H7 (cell line): ENCODE data around the gene SNX17. TPM values are rescaled to one million over a fixed set of nuclear protein-coding genes. Genes with fewer than 3 reads are reported as not detected.
A peak's percentile ranks its signal among the peaks of the same experiment; 100 is the strongest.
"Not testable (repeated sequence)": the region's sequence is repeated elsewhere in the genome, so short reads cannot be mapped to it uniquely, and the experiment has no call there.

Experiments
- DNase-seq: peaks from one replicate; pipeline ENCODE4 v3.0.0; 2012
- H3K27me3 ChIP-seq: 2 replicates; pipeline ENCODE4 v1.6.0; 2011; ENCODE audit warnings: mild to moderate bottlenecking, low read length; ENCODE audit not compliant: control insufficient read depth, insufficient read depth
- H3K36me3 ChIP-seq: replicated peaks from 2 replicates; pipeline ENCODE4 v1.5.1; 2011; ENCODE audit warnings: low read length; ENCODE audit not compliant: control insufficient read depth, insufficient read depth
- H3K4me3 ChIP-seq: 2 replicates; pipeline ENCODE4 v1.5.1; 2011; ENCODE audit warnings: low read depth, mild to moderate bottlenecking, control low read depth, low read length, moderate library complexity; ENCODE audit not compliant: insufficient read depth
- total RNA-seq: library from RNA; depleted of rRNA; stranded (reverse); fragments of >200 nt; shearing (Covaris generic); gene quantifications from 2 replicates; pipeline ENCODE4 v1.2.3, GENCODE V29; 2014; rRNA removed

Gene SNX17
- total RNA-seq, 1 experiment from 2014 or later, result 129 TPM

- no peaks in the 10 kb centered on the region for H3K27me3 ChIP-seq
- H3K4me3 ChIP-seq, result peak overlapping the region; percentile 95
- peak; percentile 89 for DNase-seq
- H3K36me3 ChIP-seq, result peaks cover 2% of the 10 kb centered on the region; the same call in 1 of the 2 replicates
These were observed 37.5 kb downstream of the SNX17 start for GRCh38 chr2:27407798-27408491.

DNA sequence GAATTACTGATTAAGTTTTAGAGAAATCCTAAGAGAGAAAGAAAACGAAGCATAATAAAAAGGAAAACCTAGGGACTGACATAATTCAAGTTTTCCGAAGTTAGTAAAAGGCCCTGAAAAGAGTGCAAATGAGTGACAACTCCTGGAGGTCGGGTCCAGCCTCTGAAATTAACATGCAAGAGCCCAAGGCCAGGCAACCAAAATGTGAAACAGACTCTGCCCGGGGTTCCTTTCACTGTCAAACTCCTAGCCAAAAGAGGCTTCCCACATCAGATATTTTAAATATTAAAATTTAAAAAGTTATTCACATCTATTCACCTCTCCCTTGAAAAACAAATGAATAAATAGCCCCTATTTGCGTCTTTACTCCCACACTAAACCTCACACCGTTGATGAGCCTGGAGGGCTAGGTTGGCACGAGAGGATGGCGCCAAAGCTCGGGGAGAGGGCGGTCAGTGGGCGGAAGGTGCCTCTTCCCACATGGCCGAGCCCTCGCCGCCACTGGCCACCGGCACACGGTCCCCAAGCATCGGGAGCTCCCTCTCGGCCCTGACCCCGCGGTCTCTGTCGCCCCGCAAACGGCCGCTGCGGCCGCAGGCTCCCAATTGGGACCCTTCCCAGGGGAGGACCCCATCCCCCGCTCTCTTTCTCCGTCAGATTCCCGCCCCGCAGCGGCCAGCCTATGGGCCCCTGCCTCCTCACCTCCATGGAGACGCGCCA is 38.3 kb downstream of the SNX17 start:
- peak overlapping the region; percentile 95 for H3K4me3 ChIP-seq
- peaks cover 2% of the 10 kb centered on the region; the same call in 1 of the 2 replicates for H3K36me3 ChIP-seq
- DNase-seq, result peak; percentile 81
- no peaks in the 10 kb centered on the region for H3K27me3 ChIP-seq

GRCh38 chr2:27409321-27410073 is 39.1 kb downstream of the SNX17 start, which contains the start of gene PPM1G:
Gene PPM1G, minus strand, starts transcription at chr2:27409591. Its CDS starts 169 bp downstream, at chr2:27409422.
- peak within 1 kb of the TSS; percentile 95 for H3K4me3 ChIP-seq
- peaks cover 2% of the 10 kb centered on the region; the same call in 1 of the 2 replicates for H3K36me3 ChIP-seq
- peak; percentile 98 for DNase-seq
- no peaks in the 10 kb centered on the region for H3K27me3 ChIP-seq

- Histone ChIP-seq H3K27me3 (no peaks in the 10 kb centered on the region), H3K4me3 (no peak overlapping the region), H3K36me3 (no peaks in the 10 kb centered on the region)
- DNase-seq, result no peak
These were observed 42.2 kb downstream of the SNX17 start for GRCh38 chr2:27412419-27413152.

GRCh38 chr2:27416151-27416550 is 45.7 kb downstream of the SNX17 start:
- H3K4me3 ChIP-seq, result no peak overlapping the region
- DNase-seq, result no peak
- H3K36me3 ChIP-seq, result no peaks in the 10 kb centered on the region
- H3K27me3 ChIP-seq, result no peaks in the 10 kb centered on the region

- Histone ChIP-seq H3K4me3 (no peak overlapping the region), H3K36me3 (no peaks in the 10 kb centered on the region), H3K27me3 (no peaks in the 10 kb centered on the region)
- DNase-seq, result no peak
These were observed 50.6 kb downstream of the SNX17 start for GRCh38 chr2:27420996-27421395.

GRCh38 chr2:27421660-27422250 is 51.3 kb downstream of the SNX17 start:
- Histone ChIP-seq H3K4me3 (no peak overlapping the region), H3K36me3 (no peaks in the 10 kb centered on the region), H3K27me3 (no peaks in the 10 kb centered on the region)
- no peak for DNase-seq

DNA sequence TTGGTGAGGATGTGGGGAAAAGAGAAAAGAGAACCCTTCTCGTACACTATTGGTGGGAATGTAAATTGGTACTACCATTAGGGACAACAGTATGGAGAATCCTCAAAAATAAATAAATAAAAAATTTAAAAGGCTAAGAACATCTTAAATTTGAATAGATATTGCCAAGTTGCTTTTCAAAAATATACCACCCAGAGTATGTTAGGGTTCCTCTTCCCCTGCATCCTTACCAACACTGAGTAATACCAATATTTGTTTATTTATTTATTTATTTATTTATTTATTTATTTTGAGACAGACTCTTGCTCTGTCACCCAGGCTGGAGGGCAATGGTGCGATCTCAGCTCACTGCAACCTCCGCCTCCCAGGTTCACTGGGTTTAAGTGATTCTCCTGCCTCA is 52.5 kb downstream of the SNX17 start:
- Histone ChIP-seq H3K36me3 (no peaks in the 10 kb centered on the region), H3K4me3 (no peak overlapping the region), H3K27me3 (no peaks in the 10 kb centered on the region)
- DNase-seq, result no peak

DNA sequence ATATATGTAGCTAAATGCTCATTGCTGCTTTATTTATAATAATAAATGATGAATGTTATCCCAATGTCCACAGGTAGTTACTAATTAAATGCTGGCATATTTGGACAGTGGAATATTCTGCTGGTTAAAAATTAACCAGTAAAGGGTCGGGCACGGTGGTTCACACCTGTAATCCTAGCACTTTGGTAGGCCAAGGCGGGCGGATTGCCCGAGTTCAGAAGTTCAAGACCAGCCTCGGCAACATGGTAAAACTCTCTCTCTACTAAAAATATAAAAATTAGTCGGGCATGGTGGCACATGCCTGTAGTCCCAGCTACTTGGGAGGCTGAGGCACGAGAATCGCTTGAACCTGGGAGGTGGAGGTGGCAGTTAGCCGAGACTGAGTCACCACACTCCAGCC is 54.6 kb downstream of the SNX17 start:
- DNase-seq, H3K36me3 ChIP-seq, H3K27me3 ChIP-seq: not testable (repeated sequence)

More for the DNA sequence above, 54.6 kb downstream of the SNX17 start:
- not testable (repeated sequence) for H3K4me3 ChIP-seq

Other genes starting within 250 kb of the SNX17 start
- gene ABHD1, start 246.8 kb upstream of the SNX17 start, total RNA-seq, result 0.55 TPM in 1 of 2 replicates, not detected in the other
- gene PREB, start 236.0 kb upstream of the SNX17 start, total RNA-seq, result 84.5 and 87.3 TPM in 2 replicates
- gene PRR30, start 231.2 kb upstream of the SNX17 start, total RNA-seq, result not detected in 2 replicates
- not detected in 2 replicates for gene TCF23, start 221.6 kb upstream of the SNX17 start, total RNA-seq
- 182 and 203 TPM in 2 replicates for gene ATRAID, start 158.6 kb upstream of the SNX17 start, total RNA-seq
- 76.2 and 120 TPM in 2 replicates for gene SLC5A6, start 158.3 kb upstream of the SNX17 start, total RNA-seq
- 73.7 and 84.2 TPM in 2 replicates for gene CAD, start 153.2 kb upstream of the SNX17 start, total RNA-seq
- gene SLC30A3, start 107.6 kb upstream of the SNX17 start, total RNA-seq, result 0.89 and 1.4 TPM in 2 replicates
- gene DNAJC5G, start 95.2 kb upstream of the SNX17 start, total RNA-seq, result not detected in 2 replicates
- 3.4 and 5.5 TPM in 2 replicates for gene TRIM54, start 88.2 kb upstream of the SNX17 start, total RNA-seq
- gene UCN, start 62.2 kb upstream of the SNX17 start, total RNA-seq, result 0.66 TPM in 1 of 2 replicates, not detected in the other
- gene MPV17, start 47.5 kb upstream of the SNX17 start, total RNA-seq, result 53.8 and 60.8 TPM in 2 replicates
- gene GTF3C2, start 13.9 kb upstream of the SNX17 start, total RNA-seq, result 147 and 152 TPM in 2 replicates
- gene EIF2B4, start 278 bp upstream of the SNX17 start, total RNA-seq, result 31.6 and 33.1 TPM in 2 replicates
- 11.8 and 19.2 TPM in 2 replicates for gene ZNF513, start 10.1 kb downstream of the SNX17 start, total RNA-seq
- gene PPM1G, start 39.0 kb downstream of the SNX17 start, total RNA-seq, result 151 and 164 TPM in 2 replicates
- gene NRBP1, start 58.0 kb downstream of the SNX17 start, total RNA-seq, result 150 and 162 TPM in 2 replicates
- 9.0 and 13.4 TPM in 2 replicates for gene KRTCAP3, start 71.8 kb downstream of the SNX17 start, total RNA-seq
- gene IFT172, start 119.1 kb downstream of the SNX17 start, total RNA-seq, result 9.8 and 14.2 TPM in 2 replicates
- gene FNDC4, start 124.6 kb downstream of the SNX17 start, total RNA-seq, result 7.4 and 9.7 TPM in 2 replicates
- gene GCKR, start 126.2 kb downstream of the SNX17 start, total RNA-seq, result 0.07 TPM in 1 of 2 replicates, not detected in the other
- gene ZNF512, start 212.4 kb downstream of the SNX17 start, total RNA-seq, result 33.4 and 37.6 TPM in 2 replicates